Measurements from ENCODE around the gene FUT2. TPM values are rescaled to one million over a fixed set of nuclear protein-coding genes. Genes with fewer than 3 reads are reported as not detected.

FUT2 gene
- polyA plus RNA-seq, 1 donor from 2014 or later = not detected

GRCh38 chr19:48711106-48711662 lies 15.4 kb downstream of the FUT2 start:
- H2AFZ ChIP-seq (ENCODE audit: low read depth, low read length) = no peak overlapping the region
- TF ChIP-seq RAD21 (conservative IDR thresholded peaks at IDR 0.05) = no peak
- TF ChIP-seq EZH2 (IDR thresholded peaks at IDR 0.05; ENCODE audit: borderline replicate concordance, insufficient read depth, low read length, poor library complexity, severe bottlenecking) = no peak
- TF ChIP-seq, protein P1, sequence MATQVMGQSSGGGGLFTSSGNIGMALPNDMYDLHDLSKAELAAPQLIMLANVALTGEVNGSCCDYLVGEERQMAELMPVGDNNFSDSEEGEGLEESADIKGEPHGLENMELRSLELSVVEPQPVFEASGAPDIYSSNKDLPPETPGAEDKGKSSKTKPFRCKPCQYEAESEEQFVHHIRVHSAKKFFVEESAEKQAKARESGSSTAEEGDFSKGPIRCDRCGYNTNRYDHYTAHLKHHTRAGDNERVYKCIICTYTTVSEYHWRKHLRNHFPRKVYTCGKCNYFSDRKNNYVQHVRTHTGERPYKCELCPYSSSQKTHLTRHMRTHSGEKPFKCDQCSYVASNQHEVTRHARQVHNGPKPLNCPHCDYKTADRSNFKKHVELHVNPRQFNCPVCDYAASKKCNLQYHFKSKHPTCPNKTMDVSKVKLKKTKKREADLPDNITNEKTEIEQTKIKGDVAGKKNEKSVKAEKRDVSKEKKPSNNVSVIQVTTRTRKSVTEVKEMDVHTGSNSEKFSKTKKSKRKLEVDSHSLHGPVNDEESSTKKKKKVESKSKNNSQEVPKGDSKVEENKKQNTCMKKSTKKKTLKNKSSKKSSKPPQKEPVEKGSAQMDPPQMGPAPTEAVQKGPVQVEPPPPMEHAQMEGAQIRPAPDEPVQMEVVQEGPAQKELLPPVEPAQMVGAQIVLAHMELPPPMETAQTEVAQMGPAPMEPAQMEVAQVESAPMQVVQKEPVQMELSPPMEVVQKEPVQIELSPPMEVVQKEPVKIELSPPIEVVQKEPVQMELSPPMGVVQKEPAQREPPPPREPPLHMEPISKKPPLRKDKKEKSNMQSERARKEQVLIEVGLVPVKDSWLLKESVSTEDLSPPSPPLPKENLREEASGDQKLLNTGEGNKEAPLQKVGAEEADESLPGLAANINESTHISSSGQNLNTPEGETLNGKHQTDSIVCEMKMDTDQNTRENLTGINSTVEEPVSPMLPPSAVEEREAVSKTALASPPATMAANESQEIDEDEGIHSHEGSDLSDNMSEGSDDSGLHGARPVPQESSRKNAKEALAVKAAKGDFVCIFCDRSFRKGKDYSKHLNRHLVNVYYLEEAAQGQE (IDR thresholded peaks at IDR 0.05; ENCODE audit: borderline replicate concordance) = no peak
- TF ChIP-seq TAF1 (IDR thresholded peaks at IDR 0.05; ENCODE audit: low read depth) = no peak
- no peak for TF ChIP-seq POLR2AphosphoS5 (IDR thresholded peaks at IDR 0.05)
- H3K9me3 ChIP-seq (ENCODE audit: low read length) = no peaks in the 10 kb centered on the region
- no peaks in the 10 kb centered on the region for H3K79me2 ChIP-seq (replicated peaks; ENCODE audit: insufficient read depth, low read length)
- no peaks in the 10 kb centered on the region for H3F3A ChIP-seq (ENCODE audit: insufficient read depth, low read length, poor library complexity, severe bottlenecking)
- H3K4me3 ChIP-seq (ENCODE audit: low read length) = no peak overlapping the region
- H3K27ac ChIP-seq (ENCODE audit: low read length) = no peak overlapping the region
- no peak overlapping the region for H3K4me2 ChIP-seq (ENCODE audit: low read length)
- no peaks in the 10 kb centered on the region for H3K36me3 ChIP-seq (ENCODE audit: insufficient read depth, low read length)
- no peaks in the 10 kb centered on the region for H4K20me1 ChIP-seq (ENCODE audit: insufficient read depth)
- no peaks in the 10 kb centered on the region for H3K9me2 ChIP-seq (ENCODE audit: insufficient read depth, low read length)
- no peaks in the 10 kb centered on the region for H3K27me3 ChIP-seq (ENCODE audit: insufficient read depth, low read depth, low read length)
- no peak overlapping the region for H3K9ac ChIP-seq (ENCODE audit: low read length)

GRCh38 chr19:48713041-48713863 lies 17.5 kb downstream of the FUT2 start:
- Histone ChIP-seq H3K9me2 (ENCODE audit: insufficient read depth, low read length) (no peaks in the 10 kb centered on the region), H3K9ac (ENCODE audit: low read length) (peak overlapping the region; percentile 74), H3K9me3 (ENCODE audit: low read length) (no peaks in the 10 kb centered on the region), H3K27me3 (ENCODE audit: insufficient read depth, low read depth, low read length) (no peaks in the 10 kb centered on the region), H3K27ac (ENCODE audit: low read length) (peak overlapping the region; percentile 48), H3K4me3 (ENCODE audit: low read length) (peak overlapping the region; percentile 87), H3K36me3 (ENCODE audit: insufficient read depth, low read length) (no peaks in the 10 kb centered on the region), H3K79me2 (replicated peaks; ENCODE audit: insufficient read depth, low read length) (no peaks in the 10 kb centered on the region), H4K20me1 (ENCODE audit: insufficient read depth) (no peaks in the 10 kb centered on the region), H2AFZ (ENCODE audit: low read depth, low read length) (peak overlapping the region; percentile 49), H3K4me2 (ENCODE audit: low read length) (peak overlapping the region; percentile 79), H3F3A (ENCODE audit: insufficient read depth, low read length, poor library complexity, severe bottlenecking) (no peaks in the 10 kb centered on the region)
- TF ChIP-seq CTCF (IDR thresholded peaks at IDR 0.05; ENCODE audit: poor library complexity, severe bottlenecking) (peak; percentile 54), POLR2AphosphoS5 (IDR thresholded peaks at IDR 0.05) (no peak)

Data from neural cell (in vitro differentiated cells).